Choroid plexus epithelial cell (primary cell): ENCODE data around the gene SCAPER.
"Not testable (repeated sequence)": the region's sequence is repeated elsewhere in the genome, so short reads cannot be mapped to it uniquely, and the experiment has no call there.

Experiments used
- DNase-seq: peaks from one replicate; pipeline ENCODE4 v3.0.0-alpha.2; 2010; ENCODE audit warnings: low read depth
- H3K4me3 ChIP-seq: 2 replicates; pipeline ENCODE4 v1.5.1; 2011; ENCODE audit warnings: low read depth, mild to moderate bottlenecking, control low read depth, low read length, moderate library complexity
- CTCF ChIP-seq: conservative IDR thresholded peaks from 2 replicates; pipeline ENCODE4 v1.5.1; 2011; ENCODE audit warnings: low read depth, mild to moderate bottlenecking, control low read depth, inconsistent platforms, low read length, moderate library complexity

Gene SCAPER

GRCh38 chr15:76449455-76449854, 455.7 kb downstream of the SCAPER start:
- TF ChIP-seq CTCF: no peak
- no peak overlapping the region for H3K4me3 ChIP-seq
- no peak for DNase-seq

GRCh38 chr15:76448755-76449154, 456.4 kb downstream of the SCAPER start:
- no peak overlapping the region for H3K4me3 ChIP-seq
- TF ChIP-seq CTCF: no peak
- DNase-seq: no peak

- no peak for DNase-seq
- H3K4me3 ChIP-seq: no peak overlapping the region
- TF ChIP-seq CTCF: no peak
These were observed 457.3 kb downstream of the SCAPER start for GRCh38 chr15:76447728-76448441.

- no peak overlapping the region for H3K4me3 ChIP-seq
- DNase-seq: no peak
- no peak for TF ChIP-seq CTCF
These were observed 464.7 kb downstream of the SCAPER start for GRCh38 chr15:76440441-76440840.

GRCh38 chr15:76439542-76439941, 465.6 kb downstream of the SCAPER start:
- TF ChIP-seq CTCF: no peak
- no peak for DNase-seq
- H3K4me3 ChIP-seq: no peak overlapping the region

- no peak overlapping the region for H3K4me3 ChIP-seq
- DNase-seq: peak; percentile 51
- no peak for TF ChIP-seq CTCF
These were observed 471.2 kb downstream of the SCAPER start for GRCh38 chr15:76433798-76434400.

- H3K4me3 ChIP-seq, DNase-seq: not testable (repeated sequence)
These were observed 472.1 kb downstream of the SCAPER start for GRCh38 chr15:76433036-76433435.
